Measurements from ENCODE around the gene NUP85.
"Not testable (repeated sequence)": the region's sequence is repeated elsewhere in the genome, so short reads cannot be mapped to it uniquely, and the experiment has no call there.

Gene NUP85

GRCh38 chr17:75205037-75205792 is at the start of gene NUP85:
TSS of gene NUP85 (plus strand) at chr17:75205679. CDS start at chr17:75205762, 83 bp downstream.
- DNase-seq (ENCODE audit: extremely low spot score, insufficient read length, low read depth), result peak; percentile 99
- peak; percentile 88 for FAIRE-seq

GRCh38 chr17:75158480-75158879 is 47.0 kb upstream of the NUP85 start:
- not testable (repeated sequence) for FAIRE-seq; DNase-seq (ENCODE audit: extremely low spot score, insufficient read length, low read depth)

- FAIRE-seq, result no peak
- DNase-seq (ENCODE audit: extremely low spot score, insufficient read length, low read depth), result no peak
Measured at GRCh38 chr17:75159196-75160031, 46.1 kb upstream of the NUP85 start.

GRCh38 chr17:75160211-75160610 is 45.3 kb upstream of the NUP85 start:
- no peak for FAIRE-seq
- no peak for DNase-seq (ENCODE audit: extremely low spot score, insufficient read length, low read depth)

GRCh38 chr17:75163074-75163473 is 42.4 kb upstream of the NUP85 start:
- DNase-seq (ENCODE audit: extremely low spot score, insufficient read length, low read depth), result no peak
- no peak for FAIRE-seq

- DNase-seq (ENCODE audit: extremely low spot score, insufficient read length, low read depth); FAIRE-seq: not testable (repeated sequence)
Measured at GRCh38 chr17:75164606-75165005, 40.9 kb upstream of the NUP85 start.

- DNase-seq (ENCODE audit: extremely low spot score, insufficient read length, low read depth), result no peak
- no peak for FAIRE-seq
Measured at GRCh38 chr17:75168998-75169397, 36.5 kb upstream of the NUP85 start.

- DNase-seq (ENCODE audit: extremely low spot score, insufficient read length, low read depth) (no peak), FAIRE-seq (no peak)
Measured at GRCh38 chr17:75173526-75173925, 32.0 kb upstream of the NUP85 start.

- no peak for DNase-seq (ENCODE audit: extremely low spot score, insufficient read length, low read depth)
- no peak for FAIRE-seq
Measured at GRCh38 chr17:75174996-75175395, 30.5 kb upstream of the NUP85 start.

GRCh38 chr17:75176625-75177024 is 28.9 kb upstream of the NUP85 start:
- DNase-seq (ENCODE audit: extremely low spot score, insufficient read length, low read depth) (no peak), FAIRE-seq (no peak)

GRCh38 chr17:75178453-75178852 is 27.0 kb upstream of the NUP85 start:
- FAIRE-seq, result no peak

GRCh38 chr17:75181110-75181509 is 24.4 kb upstream of the NUP85 start:
- FAIRE-seq, result no peak
- no peak for DNase-seq (ENCODE audit: extremely low spot score, insufficient read length, low read depth)

More at GRCh38 chr17:75178453-75178852, 27.0 kb upstream of the NUP85 start:
- no peak for DNase-seq (ENCODE audit: extremely low spot score, insufficient read length, low read depth)

- DNase-seq (ENCODE audit: extremely low spot score, insufficient read length, low read depth) (no peak), FAIRE-seq (no peak)
Measured at GRCh38 chr17:75181608-75182318, 23.7 kb upstream of the NUP85 start.

- DNase-seq (ENCODE audit: extremely low spot score, insufficient read length, low read depth) (no peak), FAIRE-seq (no peak)
Measured at GRCh38 chr17:75182319-75182568, 23.2 kb upstream of the NUP85 start.

- DNase-seq (ENCODE audit: extremely low spot score, insufficient read length, low read depth) (peak; percentile 98), FAIRE-seq (peak; percentile 81)
Measured at GRCh38 chr17:75182569-75183436, 22.7 kb upstream of the NUP85 start, which contains the start of gene SUMO2. TSS of gene SUMO2 (minus strand) at chr17:75182959. CDS start at chr17:75182834, 125 bp downstream.

GRCh38 chr17:75183999-75184884 is 21.2 kb upstream of the NUP85 start:
- FAIRE-seq (no peak), DNase-seq (ENCODE audit: extremely low spot score, insufficient read length, low read depth) (no peak)

GRCh38 chr17:75188614-75189013 is 16.9 kb upstream of the NUP85 start:
- DNase-seq (ENCODE audit: extremely low spot score, insufficient read length, low read depth) (no peak), FAIRE-seq (no peak)

- DNase-seq (ENCODE audit: extremely low spot score, insufficient read length, low read depth) (no peak), FAIRE-seq (no peak)
Measured at GRCh38 chr17:75191584-75191983, 13.9 kb upstream of the NUP85 start.

- FAIRE-seq (no peak), DNase-seq (ENCODE audit: extremely low spot score, insufficient read length, low read depth) (no peak)
Measured at GRCh38 chr17:75194879-75195278, 10.6 kb upstream of the NUP85 start.
